ENCODE measurements around the gene NEDD4.

DNA sequence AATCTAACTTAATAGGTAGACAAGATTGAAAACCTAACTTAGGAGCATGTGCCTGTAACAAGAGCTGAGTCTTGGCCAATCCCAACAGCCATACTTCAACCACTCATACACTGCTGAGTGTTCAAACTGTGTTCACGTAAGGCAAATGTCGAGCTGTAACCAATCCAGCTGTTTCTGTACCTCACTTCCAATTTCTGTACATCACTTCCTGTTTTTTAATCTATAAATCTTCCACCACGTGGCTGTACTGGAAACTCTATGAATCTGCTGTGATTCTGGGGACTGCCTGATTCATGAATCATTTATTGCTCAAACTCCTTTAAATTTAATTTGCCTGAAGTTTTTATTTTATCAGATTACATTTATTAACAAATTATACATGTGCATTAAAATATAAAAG is 44.6 kb upstream of the NEDD4 start:
- no peak for TF ChIP-seq CTCF (IDR thresholded peaks at IDR 0.05)
- TF ChIP-seq POLR2A (IDR thresholded peaks at IDR 0.05): no peak

Data from Peyer's patch (tissue), 4 donors.